Measurements from ENCODE around the gene HCAR2. TPM values are rescaled to one million over a fixed set of nuclear protein-coding genes. Genes with fewer than 3 reads are reported as not detected.
"Not testable (repeated sequence)": the region's sequence is repeated elsewhere in the genome, so short reads cannot be mapped to it uniquely, and the experiment has no call there.

The HCAR2 gene
- total RNA-seq, 2 experiments from 2014 or later, result not detected

DNA sequence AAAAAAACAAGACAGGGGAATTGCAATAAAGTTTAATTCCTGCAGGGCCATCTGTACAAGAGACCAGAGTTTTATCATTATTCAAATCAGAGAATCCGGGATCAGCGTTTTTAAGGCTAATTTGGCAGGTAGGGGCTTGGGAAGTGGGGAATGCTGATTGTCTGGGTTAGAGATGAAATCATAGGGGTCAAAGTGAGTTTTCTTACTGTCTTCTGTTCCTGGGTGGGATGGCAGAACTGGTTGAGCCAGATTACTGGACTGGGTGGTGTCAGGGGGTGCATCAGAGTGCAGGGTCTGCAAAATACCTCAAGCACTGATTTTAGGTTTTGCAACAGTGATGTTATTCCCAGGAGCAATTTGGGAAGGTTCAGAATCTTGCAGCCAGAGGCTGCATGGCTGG, 7.2 kb upstream of the HCAR2 start:
- H3K36me3 Mint-ChIP-seq (ENCODE audit: low read depth); intact Hi-C loops (cut with micrococcal nuclease): not testable (repeated sequence)

GRCh38 chr12:122709287-122709686, 6.1 kb upstream of the HCAR2 start:
- H3K36me3 Mint-ChIP-seq (ENCODE audit: low read depth); H3K27me3 Mint-ChIP-seq (ENCODE audit: low read depth); H3K4me1 Mint-ChIP-seq (ENCODE audit: low read depth); CTCF ChIA-PET; H3K4me3 Mint-ChIP-seq; DNase-seq; H3K27ac Mint-ChIP-seq; intact Hi-C loops (cut with micrococcal nuclease); H3K9me3 Mint-ChIP-seq: not testable (repeated sequence)

More for the DNA sequence above, 7.2 kb upstream of the HCAR2 start:
- H3K27me3 Mint-ChIP-seq (ENCODE audit: low read depth); CTCF ChIA-PET; H3K9me3 Mint-ChIP-seq; DNase-seq; H3K27ac Mint-ChIP-seq; H3K4me3 Mint-ChIP-seq; H3K4me1 Mint-ChIP-seq (ENCODE audit: low read depth): not testable (repeated sequence)

- H3K36me3 Mint-ChIP-seq (ENCODE audit: low read depth); H3K4me1 Mint-ChIP-seq (ENCODE audit: low read depth); H3K4me3 Mint-ChIP-seq; H3K9me3 Mint-ChIP-seq; H3K27me3 Mint-ChIP-seq (ENCODE audit: low read depth); DNase-seq; CTCF ChIA-PET; intact Hi-C loops (cut with micrococcal nuclease); H3K27ac Mint-ChIP-seq: not testable (repeated sequence)
These were observed 684 bp upstream of the HCAR2 start for GRCh38 chr12:122703841-122704240.

DNA sequence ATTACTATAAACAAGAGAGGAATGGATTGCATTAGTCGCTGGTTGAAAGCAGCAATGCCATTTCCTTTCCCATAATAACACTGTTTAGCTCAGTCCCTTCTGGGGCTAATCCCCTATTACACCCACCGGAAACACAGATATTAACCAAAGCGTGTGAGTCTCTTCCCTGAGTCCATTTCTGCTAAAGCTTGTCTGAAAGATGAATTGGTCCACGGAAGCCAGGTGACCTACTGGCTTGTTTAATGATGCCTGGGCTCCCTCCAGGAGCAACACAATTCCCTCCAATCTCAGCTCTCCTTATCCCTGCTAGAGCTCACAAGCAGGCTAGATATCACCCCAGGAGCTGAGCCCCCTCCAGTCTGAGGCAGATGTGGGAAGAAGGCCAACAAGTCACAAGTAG, 1.7 kb downstream of the HCAR2 start:
- H3K4me1 Mint-ChIP-seq (ENCODE audit: low read depth); H3K27ac Mint-ChIP-seq; H3K4me3 Mint-ChIP-seq; DNase-seq; H3K27me3 Mint-ChIP-seq (ENCODE audit: low read depth); H3K9me3 Mint-ChIP-seq; intact Hi-C loops (cut with micrococcal nuclease); H3K36me3 Mint-ChIP-seq (ENCODE audit: low read depth); CTCF ChIA-PET: not testable (repeated sequence)

DNA sequence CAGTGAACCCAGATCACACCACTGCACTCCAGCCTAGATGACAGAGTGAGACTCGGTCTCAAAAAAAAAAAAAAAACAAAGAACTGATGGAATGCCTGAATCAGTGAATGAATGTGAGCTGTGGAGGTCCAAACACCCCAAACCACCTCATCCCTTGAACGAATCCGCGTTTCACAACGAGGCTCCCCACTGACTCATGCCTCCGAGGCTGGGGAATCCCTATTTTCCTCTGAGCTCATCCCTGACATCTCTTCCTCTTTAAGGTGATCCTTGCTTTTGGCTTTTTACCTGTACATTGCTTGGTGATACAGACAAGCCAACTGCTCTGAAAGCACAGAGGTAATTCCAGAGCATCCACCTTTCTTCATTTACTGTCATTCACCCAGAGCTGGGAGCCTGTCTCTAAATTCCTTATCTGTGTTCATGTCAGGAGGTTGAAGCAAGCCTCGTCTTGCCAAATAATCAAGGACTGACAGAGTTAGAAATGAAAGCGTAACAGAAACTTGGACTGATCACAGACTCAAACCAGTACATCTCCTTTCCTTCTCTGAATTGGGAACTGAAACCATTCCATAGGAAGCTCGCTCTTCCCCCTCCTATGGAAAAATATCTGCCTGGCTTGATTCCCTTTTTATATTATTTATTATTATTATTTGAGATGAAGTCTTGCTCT, 3.0 kb downstream of the HCAR2 start:
- H3K4me3 Mint-ChIP-seq; H3K4me1 Mint-ChIP-seq (ENCODE audit: low read depth); DNase-seq; intact Hi-C loops (cut with micrococcal nuclease); CTCF ChIA-PET; H3K9me3 Mint-ChIP-seq; H3K27me3 Mint-ChIP-seq (ENCODE audit: low read depth); H3K36me3 Mint-ChIP-seq (ENCODE audit: low read depth); H3K27ac Mint-ChIP-seq: not testable (repeated sequence)

- H3K9me3 Mint-ChIP-seq; H3K36me3 Mint-ChIP-seq (ENCODE audit: low read depth); H3K4me3 Mint-ChIP-seq; H3K27ac Mint-ChIP-seq; CTCF ChIA-PET; H3K27me3 Mint-ChIP-seq (ENCODE audit: low read depth); DNase-seq; intact Hi-C loops (cut with micrococcal nuclease); H3K4me1 Mint-ChIP-seq (ENCODE audit: low read depth): not testable (repeated sequence)
These were observed 6.2 kb downstream of the HCAR2 start for GRCh38 chr12:122696922-122697321.

DNA sequence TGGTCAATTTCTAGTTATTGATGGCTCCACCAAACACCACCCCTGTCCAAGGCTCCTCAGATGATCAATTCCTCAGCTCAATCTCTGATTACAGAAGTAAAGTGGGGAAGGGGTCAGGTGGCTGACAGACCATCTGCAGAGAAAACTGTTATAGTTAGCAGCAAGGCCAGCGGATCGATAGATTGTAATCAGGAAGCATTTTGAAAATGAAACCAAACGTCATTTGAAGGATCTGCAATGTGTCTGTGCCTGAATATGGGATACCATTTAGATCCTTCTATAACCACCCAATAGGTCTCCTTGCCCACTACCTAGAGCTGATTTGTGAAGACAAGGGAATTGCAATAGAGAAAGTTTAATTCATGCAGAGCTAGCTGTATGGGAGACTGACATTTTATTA, 11.6 kb downstream of the HCAR2 start:
- CTCF ChIA-PET, result no interaction called here
- Mint-ChIP-seq H3K9me3 (no peaks in the 10 kb centered on the region), H3K36me3 (ENCODE audit: low read depth) (no peaks in the 10 kb centered on the region), H3K27ac (no peak overlapping the region), H3K4me1 (ENCODE audit: low read depth) (peaks cover 3% of the 10 kb centered on the region), H3K27me3 (ENCODE audit: low read depth) (no peaks in the 10 kb centered on the region), H3K4me3 (no peak overlapping the region)
- intact Hi-C loops (cut with micrococcal nuclease), result no loop called here
- no peak for DNase-seq

GRCh38 chr12:122688291-122688690, 14.9 kb downstream of the HCAR2 start:
- intact Hi-C loops (cut with micrococcal nuclease), result no loop called here
- no peak overlapping the region for H3K27ac Mint-ChIP-seq
- no peaks in the 10 kb centered on the region for H3K9me3 Mint-ChIP-seq
- peaks cover 3% of the 10 kb centered on the region for H3K4me1 Mint-ChIP-seq (ENCODE audit: low read depth)
- CTCF ChIA-PET, result interaction anchor here (0.7 to 1.2 kb wide), 2 partner anchors 50 to 95 kb away, joined by 3 to 4 read pairs; no protein-coding TSS in a partner anchor
- no peaks in the 10 kb centered on the region for H3K27me3 Mint-ChIP-seq (ENCODE audit: low read depth)
- H3K36me3 Mint-ChIP-seq (ENCODE audit: low read depth), result no peaks in the 10 kb centered on the region
- DNase-seq, result no peak
- H3K4me3 Mint-ChIP-seq, result no peak overlapping the region

GRCh38 chr12:122687086-122687485, 16.1 kb downstream of the HCAR2 start:
- Mint-ChIP-seq H3K36me3 (ENCODE audit: low read depth) (no peaks in the 10 kb centered on the region), H3K4me3 (no peak overlapping the region), H3K9me3 (no peaks in the 10 kb centered on the region), H3K27ac (no peak overlapping the region), H3K27me3 (ENCODE audit: low read depth) (no peaks in the 10 kb centered on the region), H3K4me1 (ENCODE audit: low read depth) (peaks cover 3% of the 10 kb centered on the region)
- CTCF ChIA-PET, result no interaction called here
- intact Hi-C loops (cut with micrococcal nuclease), result no loop called here
- no peak for DNase-seq

- intact Hi-C loops (cut with micrococcal nuclease), result no loop called here
- no peaks in the 10 kb centered on the region for H3K36me3 Mint-ChIP-seq (ENCODE audit: low read depth)
- H3K27me3 Mint-ChIP-seq (ENCODE audit: low read depth), result no peaks in the 10 kb centered on the region
- no peaks in the 10 kb centered on the region for H3K9me3 Mint-ChIP-seq
- CTCF ChIA-PET, result no interaction called here
- DNase-seq, result no peak
- H3K4me3 Mint-ChIP-seq, result no peak overlapping the region
- H3K4me1 Mint-ChIP-seq (ENCODE audit: low read depth), result peaks cover 2% of the 10 kb centered on the region
- no peak overlapping the region for H3K27ac Mint-ChIP-seq
These were observed 16.6 kb downstream of the HCAR2 start for GRCh38 chr12:122686538-122686937.

DNA sequence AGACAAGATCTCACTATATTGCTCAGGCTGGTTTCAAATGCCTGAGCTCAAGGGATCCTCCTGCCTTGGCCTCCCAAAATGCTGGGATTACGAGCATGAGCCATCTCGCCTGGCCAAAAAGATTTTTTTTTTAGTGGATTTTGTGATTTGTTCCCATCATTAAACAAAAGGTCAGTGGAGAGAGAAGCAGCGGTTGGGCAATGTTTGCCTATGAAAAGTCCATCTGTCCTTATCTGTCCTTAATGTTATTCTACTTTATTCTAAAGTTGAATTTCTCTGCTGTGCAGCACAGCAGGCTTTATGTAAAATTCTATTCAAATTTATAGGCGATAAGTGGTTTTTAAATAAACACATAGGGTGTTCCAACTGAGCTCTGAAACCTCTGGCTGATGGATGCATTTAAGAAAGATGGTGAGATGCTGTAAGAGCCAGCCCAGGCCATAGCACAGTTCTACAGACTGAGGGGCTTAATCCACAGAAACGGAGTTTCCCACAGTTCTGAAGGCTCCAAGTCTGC, 18.8 kb downstream of the HCAR2 start:
- H3K4me3 Mint-ChIP-seq, result no peak overlapping the region
- H3K9me3 Mint-ChIP-seq, result no peaks in the 10 kb centered on the region
- CTCF ChIA-PET, result no interaction called here
- no peaks in the 10 kb centered on the region for H3K27me3 Mint-ChIP-seq (ENCODE audit: low read depth)
- no peaks in the 10 kb centered on the region for H3K36me3 Mint-ChIP-seq (ENCODE audit: low read depth)
- no peak overlapping the region for H3K27ac Mint-ChIP-seq
- no peak for DNase-seq
- no peaks in the 10 kb centered on the region for H3K4me1 Mint-ChIP-seq (ENCODE audit: low read depth)
- intact Hi-C loops (cut with micrococcal nuclease), result no loop called here

- no peaks in the 10 kb centered on the region for H3K27me3 Mint-ChIP-seq (ENCODE audit: low read depth)
- no peak overlapping the region for H3K27ac Mint-ChIP-seq
- no peaks in the 10 kb centered on the region for H3K4me1 Mint-ChIP-seq (ENCODE audit: low read depth)
- no peaks in the 10 kb centered on the region for H3K36me3 Mint-ChIP-seq (ENCODE audit: low read depth)
- intact Hi-C loops (cut with micrococcal nuclease), result no loop called here
- no peak overlapping the region for H3K4me3 Mint-ChIP-seq
- CTCF ChIA-PET, result interaction anchor here (1.0 kb wide), 1 partner anchor 22 kb away, joined by 3 read pairs; no protein-coding TSS in a partner anchor
- DNase-seq, result no peak
- H3K9me3 Mint-ChIP-seq, result no peaks in the 10 kb centered on the region
These were observed 21.3 kb downstream of the HCAR2 start for GRCh38 chr12:122681814-122682213.

DNA sequence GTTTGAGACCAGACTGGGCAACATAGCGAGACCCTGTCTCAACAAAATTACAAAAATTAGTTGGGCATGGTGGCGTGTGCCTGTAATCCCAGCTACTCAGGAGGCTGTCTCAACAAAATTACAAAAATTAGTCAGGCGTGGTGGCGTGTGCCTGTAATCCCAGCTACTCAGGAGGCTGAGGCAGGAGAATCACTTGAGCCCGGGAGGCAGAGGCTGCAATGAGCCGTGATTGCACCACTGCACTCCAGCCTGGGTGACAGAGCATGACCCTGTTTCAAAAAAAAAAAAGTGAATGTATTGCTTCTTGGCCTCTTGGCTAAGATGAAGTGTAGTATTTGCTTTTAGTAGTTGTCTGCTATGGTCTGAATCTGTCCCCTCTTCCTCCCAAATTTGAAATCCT, 22.2 kb downstream of the HCAR2 start:
- DNase-seq; CTCF ChIA-PET; H3K4me1 Mint-ChIP-seq (ENCODE audit: low read depth); intact Hi-C loops (cut with micrococcal nuclease); H3K27me3 Mint-ChIP-seq (ENCODE audit: low read depth); H3K36me3 Mint-ChIP-seq (ENCODE audit: low read depth); H3K4me3 Mint-ChIP-seq; H3K9me3 Mint-ChIP-seq; H3K27ac Mint-ChIP-seq: not testable (repeated sequence)
